CD4-positive, alpha-beta memory T cell (primary cell): Measurements from ENCODE around the gene CIB2. TPM values are rescaled to one million over a fixed set of nuclear protein-coding genes. Genes with fewer than 3 reads are reported as not detected.

ENCODE experiments used
- CTCF ChIA-PET: fragments of 350-600 bp; sonication (Branson Sonifier 250); formaldehyde crosslinking; loops from one replicate; lab custom pipeline; 2021; ENCODE audit warnings: inconsistent platforms; ENCODE audit not compliant: partially characterized antibody; lab: Charles Lee
- POLR2A ChIA-PET: fragments of 350-600 bp; sonication (Branson Sonifier 250); formaldehyde crosslinking; loops from one replicate; lab custom pipeline; 2021; ENCODE audit not compliant: partially characterized antibody; lab: Charles Lee
- DNase-seq, 5 donors: peaks; one replicate each; pipeline versions ENCODE4 v3.0.0 to v3.0.0-alpha.2; 2020 to 2022; ENCODE audit warnings: mixed read lengths in 1 of 5
- H3K27ac ChIP-seq: one replicate; pipeline ENCODE4 v1.7.0; 2013; ENCODE audit warnings: low read depth, low read length
- H3K27me3 ChIP-seq: 2 replicates; pipeline ENCODE4 v1.7.0; 2013; ENCODE audit warnings: mild to moderate bottlenecking, low read length, moderate library complexity; ENCODE audit not compliant: insufficient read depth
- H3K36me3 ChIP-seq: 2 replicates; pipeline ENCODE4 v1.7.0; 2013; ENCODE audit warnings: mild to moderate bottlenecking, low read length, moderate library complexity; ENCODE audit not compliant: insufficient read depth
- H3K4me1 ChIP-seq: 2 replicates; pipeline ENCODE4 v1.7.0; 2013; ENCODE audit warnings: mild to moderate bottlenecking, low read length, moderate library complexity; ENCODE audit not compliant: insufficient read depth
- H3K4me3 ChIP-seq, 2 donors: one replicate each; pipeline ENCODE4 v1.7.0; 2013; ENCODE audit warnings: low read length in 2 of 2, mild to moderate bottlenecking in 1 of 2
- H3K9me3 ChIP-seq, 2 donors: one replicate each; pipeline ENCODE4 v1.7.0; 2013; ENCODE audit warnings: low read length in 2 of 2, control low read depth in 1 of 2; ENCODE audit not compliant: control insufficient read depth in 1 of 2
- H3K27ac Mint-ChIP-seq, 7 donors: one replicate each; pipeline ENCODE4 v1.8.0; 2020 to 2021; ENCODE audit warnings: mixed read lengths in 7 of 7, mild to moderate bottlenecking in 6 of 7, inconsistent platforms in 3 of 7, moderate library complexity in 3 of 7
- H3K27me3 Mint-ChIP-seq, 2 donors: one replicate each; pipeline ENCODE4 v1.8.0; 2020 to 2021; ENCODE audit warnings: mixed read lengths in 2 of 2
- H3K36me3 Mint-ChIP-seq, 2 donors: one replicate each; pipeline ENCODE4 v1.8.0; 2020 to 2021; ENCODE audit warnings: mixed read lengths in 2 of 2, inconsistent platforms in 1 of 2, mild to moderate bottlenecking in 1 of 2
- H3K4me1 Mint-ChIP-seq, 4 donors: one replicate each; pipeline ENCODE4 v1.8.0; 2020 to 2021; ENCODE audit warnings: mixed read lengths in 4 of 4, mild to moderate bottlenecking in 1 of 4
- H3K4me3 Mint-ChIP-seq, 8 donors: one replicate each; pipeline ENCODE4 v1.8.0; 2020 to 2021; ENCODE audit warnings: mixed read lengths in 8 of 8, mild to moderate bottlenecking in 7 of 8, moderate library complexity in 6 of 8, inconsistent platforms in 3 of 8
- H3K9me3 Mint-ChIP-seq, 8 donors: one replicate each; pipeline ENCODE4 v1.8.0; 2020 to 2021; ENCODE audit warnings: mixed read lengths in 8 of 8, mild to moderate bottlenecking in 5 of 8, inconsistent platforms in 3 of 8, moderate library complexity in 1 of 8
- intact Hi-C: fragments of 100-400 bp; cut with micrococcal nuclease; formaldehyde crosslinking; loops from one replicate; pipeline ENCODE4 v1.15.1; 2023
- polyA plus RNA-seq, 2 donors: library from polyadenylated mRNA; unstranded; fragments of 300-500 nt; fragmentation: Illumina TruSeq; gene quantifications; one replicate each; pipeline ENCODE4 v1.2.3, GENCODE V29; 2021
- total RNA-seq, 2 experiments: library from RNA; stranded (reverse); gene quantifications; one replicate each; pipeline ENCODE4 v1.2.3, GENCODE V29; 2021

CIB2 gene
- total and polyA plus RNA-seq, 4 experiments from 2014 or later = 0.56 to 2.2 (median 1.4) TPM

GRCh38 chr15:78100886-78101285 lies 30.4 kb downstream of the CIB2 start:
- Mint-ChIP-seq H3K4me1 (peaks cover 28 to 47% (median 33%) of the 10 kb centered on the region in 4 donors), H3K27me3 (no peaks in the 10 kb centered on the region), H3K27ac (peak overlapping the region in 2 of 7 donors; percentile 42 to 64), H3K9me3 (no peaks in the 10 kb centered on the region), H3K36me3 (no peaks in the 10 kb centered on the region), H3K4me3 (no peak overlapping the region)
- CTCF ChIA-PET = interaction anchor here (0.8 to 3.6 kb wide), 5 partner anchors 11 to 142 kb away, joined by 3 to 12 read pairs (median 6); no protein-coding TSS in a partner anchor
- Histone ChIP-seq H3K27ac (no peak overlapping the region), H3K36me3 (no peaks in the 10 kb centered on the region), H3K9me3 (no peaks in the 10 kb centered on the region), H3K4me1 (peaks cover 38% of the 10 kb centered on the region), H3K27me3 (no peaks in the 10 kb centered on the region), H3K4me3 (no peak overlapping the region)
- intact Hi-C loops = no loop called here
- DNase-seq = no peak
- POLR2A ChIA-PET = no interaction called here

DNA sequence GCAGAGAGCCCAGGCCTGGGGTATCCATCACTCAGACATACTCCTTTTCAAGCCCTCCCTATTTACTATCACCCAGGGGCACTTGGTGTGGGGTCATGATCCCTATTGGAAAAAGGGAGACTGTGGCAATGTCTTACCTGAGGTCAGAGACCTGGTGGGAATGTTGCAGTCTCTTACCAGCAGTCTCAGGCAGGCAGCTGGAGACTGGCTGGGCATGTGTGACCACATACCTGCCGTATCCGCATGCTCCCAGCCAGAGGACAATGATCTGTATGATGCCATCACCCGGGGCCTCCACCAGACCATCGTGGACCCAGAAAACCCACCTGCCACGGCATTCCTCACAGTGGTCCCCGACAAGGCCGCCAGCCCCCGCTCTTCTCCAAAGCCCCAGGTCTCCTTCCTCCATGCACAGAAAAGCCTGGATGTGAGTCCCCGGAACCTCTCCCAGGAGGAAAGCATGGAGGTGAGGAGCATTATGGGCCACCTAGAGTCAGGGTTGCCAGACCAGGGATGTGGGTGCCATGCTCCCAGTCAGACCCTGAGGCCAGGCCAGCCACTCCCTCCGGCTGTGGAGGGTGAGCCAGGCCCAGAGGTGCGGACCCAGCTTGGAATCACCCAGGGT lies 33.0 kb downstream of the CIB2 start:
- Mint-ChIP-seq H3K27me3 (no peaks in the 10 kb centered on the region), H3K4me1 (peaks cover 4 to 21% (median 8%) of the 10 kb centered on the region in 4 donors), H3K27ac (no peak overlapping the region), H3K9me3 (peaks cover 0 to 2% (median 0%) of the 10 kb centered on the region in 8 donors), H3K4me3 (no peak overlapping the region), H3K36me3 (no peaks in the 10 kb centered on the region)
- no peaks in the 10 kb centered on the region for H3K36me3 ChIP-seq
- no peak overlapping the region for H3K4me3 ChIP-seq
- no peaks in the 10 kb centered on the region for H3K27me3 ChIP-seq
- ChIA-PET POLR2A (no interaction called here), CTCF (interaction anchor here (1.0 to 1.4 kb wide), 2 partner anchors 10 to 13 kb away, joined by 4 to 5 read pairs; no protein-coding TSS in a partner anchor)
- H3K4me1 ChIP-seq = peaks cover 12% of the 10 kb centered on the region
- no peak for DNase-seq
- intact Hi-C loops = no loop called here
- H3K9me3 ChIP-seq = no peaks in the 10 kb centered on the region
- no peak overlapping the region for H3K27ac ChIP-seq

DNA sequence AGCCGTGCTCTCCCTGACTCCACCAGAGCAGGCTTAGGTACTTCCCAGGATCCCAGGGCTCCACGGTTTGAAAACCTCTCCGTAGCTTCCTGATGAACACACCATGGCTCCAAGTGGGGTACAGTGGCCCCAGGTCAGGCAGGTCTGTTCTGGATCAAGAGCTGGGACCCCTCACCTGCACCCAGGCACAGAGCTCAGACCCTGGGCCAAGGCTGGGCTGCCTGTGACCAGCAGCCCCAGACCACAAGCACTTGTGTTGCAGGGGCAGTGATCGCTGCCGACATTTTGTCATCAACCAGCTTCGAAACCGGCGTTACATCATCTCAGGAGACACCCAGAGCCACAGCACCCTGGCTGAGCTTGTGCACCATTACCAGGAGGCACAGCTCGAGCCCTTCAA lies 33.6 kb downstream of the CIB2 start:
- H3K36me3 Mint-ChIP-seq = no peaks in the 10 kb centered on the region
- H3K4me1 Mint-ChIP-seq = peaks cover 3 to 15% (median 5%) of the 10 kb centered on the region in 4 donors
- POLR2A ChIA-PET = no interaction called here
- no peak overlapping the region for H3K27ac Mint-ChIP-seq
- intact Hi-C loops = no loop called here
- Histone ChIP-seq H3K27ac (no peak overlapping the region), H3K4me1 (peaks cover 6% of the 10 kb centered on the region), H3K9me3 (no peaks in the 10 kb centered on the region), H3K36me3 (no peaks in the 10 kb centered on the region), H3K4me3 (no peak overlapping the region), H3K27me3 (no peaks in the 10 kb centered on the region)
- H3K27me3 Mint-ChIP-seq = no peaks in the 10 kb centered on the region
- H3K9me3 Mint-ChIP-seq = peaks cover 0 to 2% (median 0%) of the 10 kb centered on the region in 8 donors
- CTCF ChIA-PET = interaction anchor here (0.9 to 1.4 kb wide), 3 partner anchors 10 to 131 kb away, joined by 4 to 5 read pairs (median 4); no protein-coding TSS in a partner anchor
- no peak overlapping the region for H3K4me3 Mint-ChIP-seq
- no peak for DNase-seq

- no peak overlapping the region for H3K27ac Mint-ChIP-seq
- no peaks in the 10 kb centered on the region for H3K27me3 Mint-ChIP-seq
- H3K4me3 Mint-ChIP-seq = no peak overlapping the region
- intact Hi-C loops = no loop called here
- no peaks in the 10 kb centered on the region for H3K4me1 Mint-ChIP-seq
- Histone ChIP-seq H3K4me3 (no peak overlapping the region), H3K9me3 (no peaks in the 10 kb centered on the region), H3K4me1 (no peaks in the 10 kb centered on the region), H3K36me3 (no peaks in the 10 kb centered on the region), H3K27me3 (no peaks in the 10 kb centered on the region), H3K27ac (no peak overlapping the region)
- ChIA-PET CTCF (interaction anchor here (0.6 to 2.1 kb wide), 5 partner anchors 15 to 1052 kb away, joined by 3 to 5 read pairs (median 4); no protein-coding TSS in a partner anchor), POLR2A (interaction anchor here (0.8 to 1.0 kb wide), 2 partner anchors 9 to 31 kb away, joined by 3 read pairs; no protein-coding TSS in a partner anchor)
- H3K9me3 Mint-ChIP-seq = peaks cover 0 to 2% (median 0%) of the 10 kb centered on the region in 8 donors
- H3K36me3 Mint-ChIP-seq = no peaks in the 10 kb centered on the region
- DNase-seq = no peak
Measured at GRCh38 chr15:78093242-78094020, 37.8 kb downstream of the CIB2 start.

GRCh38 chr15:78092261-78093041 lies 38.8 kb downstream of the CIB2 start, which contains the start of gene SH2D7:
Gene SH2D7, plus strand, starts transcription at chr15:78092561. Its CDS starts 24 bp downstream, at chr15:78092585.
- POLR2A ChIA-PET = interaction anchor here (0.8 kb wide), 1 partner anchor 30 kb away, joined by 3 read pairs; no protein-coding TSS in a partner anchor
- no peak within 1 kb of the TSS for H3K4me3 Mint-ChIP-seq
- no peaks in the 10 kb centered on the region for H3K36me3 ChIP-seq
- intact Hi-C loops = no loop called here
- CTCF ChIA-PET = interaction anchor here (1.4 to 2.1 kb wide), 2 partner anchors 16 to 125 kb away, joined by 4 to 5 read pairs; no protein-coding TSS in a partner anchor
- DNase-seq = no peak
- H3K4me3 ChIP-seq = no peak within 1 kb of the TSS
- peak within 1 kb of the TSS in 1 of 7 donors; percentile 6 for H3K27ac Mint-ChIP-seq
- H3K9me3 ChIP-seq = no peaks in the 10 kb centered on the region
- H3K4me1 Mint-ChIP-seq = no peaks in the 10 kb centered on the region
- no peak within 1 kb of the TSS for H3K27ac ChIP-seq
- peaks cover 0 to 2% (median 0%) of the 10 kb centered on the region in 8 donors for H3K9me3 Mint-ChIP-seq
- no peaks in the 10 kb centered on the region for H3K27me3 Mint-ChIP-seq
- no peaks in the 10 kb centered on the region for H3K36me3 Mint-ChIP-seq
- no peaks in the 10 kb centered on the region for H3K4me1 ChIP-seq
- H3K27me3 ChIP-seq = no peaks in the 10 kb centered on the region

DNA sequence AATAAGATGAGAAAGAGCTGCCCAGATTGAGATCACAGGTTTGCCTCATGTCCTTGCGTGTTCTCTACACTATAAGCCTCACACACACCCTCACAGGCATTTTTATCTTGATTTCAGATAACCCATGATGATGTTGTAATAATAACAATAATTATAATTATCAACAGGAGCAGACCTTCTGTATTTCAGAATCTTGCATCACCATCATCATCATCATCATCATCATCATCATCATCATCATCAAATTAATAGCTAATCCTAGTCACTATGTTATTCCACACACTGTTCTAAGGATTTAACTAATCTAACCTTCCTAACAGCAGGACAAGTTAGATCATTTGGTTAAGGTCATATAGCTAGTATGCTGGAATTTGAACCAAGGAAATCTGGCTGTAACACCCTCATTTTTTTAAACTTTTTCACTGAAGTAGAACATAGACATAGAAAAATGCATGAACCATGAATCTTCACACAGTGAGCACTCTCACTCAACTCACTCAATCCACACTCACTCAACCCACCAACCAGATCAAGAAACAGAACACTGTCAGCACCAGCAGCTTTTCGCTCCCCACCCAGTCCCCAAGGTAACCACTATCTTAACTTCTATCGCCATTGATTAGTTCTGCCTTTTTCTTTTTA lies 40.7 kb downstream of the CIB2 start:
- H3K4me1 ChIP-seq = no peaks in the 10 kb centered on the region
- H3K27me3 ChIP-seq = no peaks in the 10 kb centered on the region
- CTCF ChIA-PET = interaction anchor here (0.8 to 2.3 kb wide), 4 partner anchors 17 to 91 kb away, joined by 3 to 11 read pairs (median 6); no protein-coding TSS in a partner anchor
- H3K9me3 Mint-ChIP-seq = peaks cover 0 to 2% (median 0%) of the 10 kb centered on the region in 8 donors
- no peaks in the 10 kb centered on the region for H3K4me1 Mint-ChIP-seq
- H3K27me3 Mint-ChIP-seq = no peaks in the 10 kb centered on the region
- H3K4me3 ChIP-seq = no peak overlapping the region
- POLR2A ChIA-PET = interaction anchor here (0.9 to 1.3 kb wide), 2 partner anchors 14 to 42 kb away, joined by 3 read pairs; no protein-coding TSS in a partner anchor
- no peaks in the 10 kb centered on the region for H3K36me3 ChIP-seq
- no peaks in the 10 kb centered on the region for H3K36me3 Mint-ChIP-seq
- DNase-seq = no peak
- intact Hi-C loops = no loop called here
- H3K4me3 Mint-ChIP-seq = no peak overlapping the region
- H3K27ac Mint-ChIP-seq = no peak overlapping the region
- no peak overlapping the region for H3K27ac ChIP-seq
- H3K9me3 ChIP-seq = no peaks in the 10 kb centered on the region
